Left cardiac atrium (tissue), 4 donors: ENCODE results near the gene ATXN2. TPM values are rescaled to one million over a fixed set of nuclear protein-coding genes. Genes with fewer than 3 reads are reported as not detected.
A peak's percentile ranks its signal among the peaks of the same experiment; 100 is the strongest.
"Not testable (repeated sequence)": the region's sequence is repeated elsewhere in the genome, so short reads cannot be mapped to it uniquely, and the experiment has no call there.

Experiments
- ATAC-seq, 2 donors: fragments of 200-7000 bp; cut with Tn5 transposase; one replicate each; pipeline ENCODE4 v1.9.1; 2020; ENCODE audit warnings: mild to moderate bottlenecking in 2 of 2, moderate library complexity in 2 of 2
- DNase-seq: peaks from one replicate; pipeline ENCODE4 v3.0.0-alpha.2; 2020
- intact Hi-C, 2 donors: fragments of 100-400 bp; cut with DNase I; formaldehyde crosslinking; loops; one replicate each; pipeline versions ENCODE4 v1.14.1 to v1.15.1; 2022 to 2023
- total RNA-seq, 2 donors: library from RNA; stranded (reverse); fragmentation: NEBNext Ultra II Directional; extraction: Animal tissue kit (Norgen Biotek cat#: 25700); gene quantifications; one replicate each; pipeline ENCODE4 v1.2.1, GENCODE V29; 2021
- donor health status: DM: no; HTN: yes; CAD: no.
- donor health status: DM: no; HTN: yes; CAD: no; lungs with severe emphysema.
- donor health status: DM: yes; HTN: yes; CAD: no.
- donor health status: Dilated cardiomyopathy.

ATXN2 gene
- total RNA-seq, 2 donors from 2014 or later: 43.7 to 54.0 TPM

- intact Hi-C loops: loop anchor here in 1 of 2 donors (2.0 kb wide), 1 partner anchor 16 kb away; no protein-coding TSS in a partner anchor
- no peak for ATAC-seq
- no peak for DNase-seq
These were observed 186.2 kb downstream of the ATXN2 start for GRCh38 chr12:111412830-111413441.

GRCh38 chr12:111412007-111412829 lies 186.9 kb downstream of the ATXN2 start:
- ATAC-seq (peak; percentile 6 to 13), DNase-seq (peak; percentile 67)
- intact Hi-C loops: loop anchor here in 1 of 2 donors (2.0 kb wide), 1 partner anchor 17 kb away; no protein-coding TSS in a partner anchor

- DNase-seq: no peak
- ATAC-seq: no peak
- intact Hi-C loops: no loop called here
These were observed 187.8 kb downstream of the ATXN2 start for GRCh38 chr12:111411185-111411764.

- intact Hi-C loops: no loop called here
- ATAC-seq (no peak), DNase-seq (peak; percentile 54)
These were observed 188.5 kb downstream of the ATXN2 start for GRCh38 chr12:111410431-111411184.

GRCh38 chr12:111409780-111410430 lies 189.2 kb downstream of the ATXN2 start:
- ATAC-seq: peak; percentile 4 to 10
- intact Hi-C loops: no loop called here

GRCh38 chr12:111409403-111409779 lies 189.7 kb downstream of the ATXN2 start:
- intact Hi-C loops: no loop called here
- ATAC-seq (no peak), DNase-seq (peak; percentile 65)

More at GRCh38 chr12:111409780-111410430, 189.2 kb downstream of the ATXN2 start:
- DNase-seq: peak; percentile 81

GRCh38 chr12:111408686-111409402 lies 190.3 kb downstream of the ATXN2 start:
- DNase-seq (no peak), ATAC-seq (no peak)
- intact Hi-C loops: no loop called here

GRCh38 chr12:111408116-111408440 lies 191.0 kb downstream of the ATXN2 start:
- intact Hi-C loops: no loop called here
- no peak for ATAC-seq
- no peak for DNase-seq

GRCh38 chr12:111407377-111408115 lies 191.6 kb downstream of the ATXN2 start:
- intact Hi-C loops: no loop called here
- ATAC-seq (no peak), DNase-seq (no peak)

- peak; percentile 51 for DNase-seq
- ATAC-seq: peak in 1 of 2 donors; percentile 1
- intact Hi-C loops: no loop called here
These were observed 192.4 kb downstream of the ATXN2 start for GRCh38 chr12:111406474-111407376.

- intact Hi-C loops: no loop called here
- DNase-seq (peak; percentile 84), ATAC-seq (peak; percentile 1 to 10)
These were observed 193.1 kb downstream of the ATXN2 start, which contains the start of gene SH2B3 for GRCh38 chr12:111405859-111406473. SH2B3 (plus strand) TSS chr12:111405923; CDS start chr12:111418146, 12,223 bp downstream.

GRCh38 chr12:111405149-111405858 lies 193.8 kb downstream of the ATXN2 start:
- intact Hi-C loops: no loop called here
- DNase-seq: peak; percentile 96
- peak; percentile 88 to 89 for ATAC-seq

- DNase-seq (peak; percentile 54), ATAC-seq (peak in 1 of 2 donors; percentile 0)
- intact Hi-C loops: no loop called here
These were observed 194.6 kb downstream of the ATXN2 start for GRCh38 chr12:111404362-111405148.

- DNase-seq, intact Hi-C loops, ATAC-seq: not testable (repeated sequence)
These were observed 196.7 kb downstream of the ATXN2 start for GRCh38 chr12:111402490-111402824.
